Adipocyte (in vitro differentiated cells): ENCODE data around the gene PNMA8C.
A peak's percentile ranks its signal among the peaks of the same experiment; 100 is the strongest.
"Not testable (repeated sequence)": the region's sequence is repeated elsewhere in the genome, so short reads cannot be mapped to it uniquely, and the experiment has no call there.

Experiments
- DNase-seq: peaks from one replicate; pipeline ENCODE4 v3.0.0-alpha.2; 2015; ENCODE audit warnings: low read depth
- H3K27me3 ChIP-seq: replicated peaks from 2 replicates; pipeline ENCODE4 v1.7.0; 2013; ENCODE audit warnings: mild to moderate bottlenecking, low read length, moderate library complexity; ENCODE audit not compliant: control insufficient read depth, insufficient read depth
- H3K36me3 ChIP-seq: 2 replicates; pipeline ENCODE4 v1.7.0; 2013; ENCODE audit warnings: low read length, mild to moderate bottlenecking, moderate library complexity; ENCODE audit not compliant: control insufficient read depth, insufficient read depth, severe bottlenecking
- H3K4me1 ChIP-seq: 2 replicates; pipeline ENCODE4 v1.7.0; 2013; ENCODE audit warnings: mild to moderate bottlenecking, low read length, moderate library complexity; ENCODE audit not compliant: control insufficient read depth, insufficient read depth
- H3K4me3 ChIP-seq: 2 replicates; pipeline ENCODE4 v1.7.0; 2013; ENCODE audit warnings: mild to moderate bottlenecking, low read length, moderate library complexity
- H3K9ac ChIP-seq: 2 replicates; pipeline ENCODE4 v1.7.0; 2013; ENCODE audit warnings: mild to moderate bottlenecking, low read length, moderate library complexity
- H3K9me3 ChIP-seq: 2 replicates; pipeline ENCODE4 v1.7.0; 2013; ENCODE audit warnings: mild to moderate bottlenecking, low read length, moderate library complexity; ENCODE audit not compliant: control insufficient read depth

PNMA8C gene

DNA sequence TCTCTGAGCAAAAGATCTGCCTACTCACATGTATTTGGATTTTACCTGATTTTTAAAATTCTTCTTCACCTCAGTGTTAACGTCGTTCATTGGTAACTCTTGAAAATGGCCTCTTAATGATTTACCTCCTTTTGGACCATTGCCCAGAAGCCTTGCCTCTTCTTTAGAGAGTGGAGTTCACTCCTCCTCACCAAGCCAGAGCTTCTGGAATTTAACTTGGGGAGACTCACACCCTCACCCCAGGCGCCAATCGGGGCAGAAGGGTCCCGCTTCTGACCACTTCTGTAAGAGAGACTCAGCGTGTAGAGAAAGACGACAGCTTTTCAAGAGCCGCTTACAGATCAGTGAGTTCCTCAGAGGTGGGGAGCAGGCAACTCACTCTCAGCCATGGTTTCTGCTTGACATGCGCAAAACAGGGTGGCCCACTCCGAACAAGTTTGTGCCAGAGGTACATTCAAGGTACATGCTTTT, 2.7 kb downstream of the PNMA8C start:
- H3K27me3 ChIP-seq, result peaks cover 9% of the 10 kb centered on the region
- no peaks in the 10 kb centered on the region for H3K36me3 ChIP-seq
- no peaks in the 10 kb centered on the region for H3K9me3 ChIP-seq
- no peak for DNase-seq
- peaks cover 10% of the 10 kb centered on the region for H3K4me1 ChIP-seq
- H3K9ac ChIP-seq, result peak overlapping the region; percentile 86
- peak overlapping the region; percentile 86 for H3K4me3 ChIP-seq

DNA sequence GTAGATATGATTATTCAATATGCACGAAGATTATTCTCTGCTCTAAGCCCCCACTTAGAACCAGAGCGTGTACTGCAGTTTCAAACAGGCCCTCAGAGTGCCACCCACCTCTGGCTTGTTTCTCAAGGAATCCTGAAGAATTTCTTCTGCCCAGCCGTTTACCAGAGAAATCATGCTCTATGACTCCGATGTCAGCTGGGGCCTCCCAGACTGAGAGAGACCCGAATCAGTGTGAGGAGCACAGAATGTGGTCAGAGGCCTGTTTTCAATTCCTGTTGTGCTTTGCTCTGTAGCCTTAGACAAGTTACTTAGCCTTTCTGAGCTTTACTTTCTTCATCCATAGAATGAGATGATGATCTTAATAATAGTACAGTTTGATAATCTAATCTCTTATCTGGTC, 5.5 kb downstream of the PNMA8C start:
- DNase-seq, result no peak

DNA sequence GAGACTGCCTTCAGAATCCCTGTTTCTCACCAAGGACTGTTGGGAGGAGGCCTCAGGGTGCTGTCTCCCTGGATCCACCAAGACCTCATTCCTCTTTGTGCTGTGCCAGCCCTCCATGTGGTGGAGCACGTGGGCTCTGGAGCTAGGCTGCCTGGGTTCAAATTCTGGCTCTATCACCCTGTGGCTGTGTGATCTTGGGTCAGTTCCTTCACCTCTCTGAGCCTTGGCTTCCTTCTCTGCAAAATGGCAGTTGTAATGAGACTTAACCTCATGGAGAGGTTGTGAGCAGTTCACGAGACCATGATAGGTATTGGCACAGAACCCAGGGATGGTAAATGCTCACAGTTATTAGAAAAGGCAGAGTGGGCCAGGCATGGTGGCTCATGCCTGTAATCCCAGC, 6.4 kb downstream of the PNMA8C start:
- peaks cover 6% of the 10 kb centered on the region for H3K4me1 ChIP-seq
- H3K9ac ChIP-seq, result no peak overlapping the region
- no peaks in the 10 kb centered on the region for H3K27me3 ChIP-seq
- H3K9me3 ChIP-seq, result no peaks in the 10 kb centered on the region
- no peak overlapping the region for H3K4me3 ChIP-seq
- H3K36me3 ChIP-seq, result no peaks in the 10 kb centered on the region
- DNase-seq, result no peak

More for the DNA sequence above, 5.5 kb downstream of the PNMA8C start:
- no peaks in the 10 kb centered on the region for H3K27me3 ChIP-seq
- H3K4me3 ChIP-seq, result no peak overlapping the region
- no peaks in the 10 kb centered on the region for H3K36me3 ChIP-seq
- H3K4me1 ChIP-seq, result peaks cover 6% of the 10 kb centered on the region
- H3K9me3 ChIP-seq, result no peaks in the 10 kb centered on the region
- no peak overlapping the region for H3K9ac ChIP-seq

DNA sequence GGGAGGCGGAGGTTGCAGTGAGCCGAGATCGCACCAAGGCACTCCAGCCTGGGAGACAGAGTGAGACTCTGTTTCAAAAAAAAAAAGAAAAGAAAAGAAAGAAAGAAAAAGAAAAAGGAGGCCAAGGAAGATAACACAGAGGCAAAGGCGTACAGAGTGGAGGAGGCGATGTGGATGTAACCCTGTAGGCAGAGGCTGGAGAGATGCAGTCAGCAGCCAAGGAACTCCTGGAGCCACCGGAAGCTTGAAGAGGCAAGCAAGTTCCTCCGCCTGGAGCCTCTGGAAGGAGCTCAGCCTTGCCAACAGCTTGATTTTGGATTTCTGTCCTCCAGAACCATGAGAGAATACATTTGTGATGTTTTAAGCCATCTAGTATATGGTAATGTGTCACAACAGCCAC, 8.7 kb downstream of the PNMA8C start:
- Histone ChIP-seq H3K9me3 (no peaks in the 10 kb centered on the region), H3K27me3 (no peaks in the 10 kb centered on the region), H3K9ac (no peak overlapping the region), H3K4me3 (no peak overlapping the region), H3K36me3 (no peaks in the 10 kb centered on the region), H3K4me1 (peaks cover 4% of the 10 kb centered on the region)
- DNase-seq, result no peak

DNA sequence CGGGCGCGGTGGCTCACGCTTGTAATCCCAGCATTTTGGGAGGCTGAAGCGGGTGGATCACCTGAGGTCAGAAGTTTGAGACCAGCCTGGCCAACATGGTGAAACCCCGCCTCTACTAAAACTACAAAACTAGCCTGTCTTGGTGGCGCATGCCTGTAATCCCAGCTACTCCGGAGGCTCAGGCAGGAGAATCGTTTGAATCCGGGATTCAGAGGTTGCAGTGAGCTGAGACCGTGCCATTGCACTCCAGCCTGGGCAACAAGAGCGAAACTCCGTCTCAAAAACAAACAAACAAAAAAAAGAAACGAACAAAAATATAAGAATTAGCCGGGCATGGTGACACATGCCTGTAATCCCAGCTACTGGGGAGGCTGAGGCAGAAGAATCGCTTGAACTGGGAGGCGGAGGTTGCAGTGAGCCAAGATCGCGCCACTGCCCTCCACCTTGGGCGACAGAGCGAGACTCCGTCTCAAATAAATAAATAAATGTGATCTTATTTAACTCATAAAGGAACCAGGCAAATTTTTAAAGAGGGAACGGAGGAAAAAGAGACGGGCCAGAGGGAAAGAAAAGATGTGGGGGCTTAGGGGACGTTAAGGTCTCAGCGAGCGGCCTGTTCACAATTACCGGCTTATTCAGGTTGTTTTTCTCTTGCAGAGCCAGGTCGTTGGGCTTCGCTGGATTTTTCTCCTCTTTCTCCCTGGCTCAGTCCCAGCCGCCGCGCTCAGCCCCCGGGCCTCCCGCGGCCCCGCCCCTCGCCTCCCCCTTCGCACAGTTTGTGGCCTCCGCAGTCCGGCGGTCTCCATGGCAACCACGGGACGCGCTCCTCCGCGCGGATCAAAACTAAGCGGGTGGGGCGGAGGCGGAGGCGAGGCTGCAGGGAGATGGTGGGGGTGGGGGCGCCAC, 12.7 kb downstream of the PNMA8C start:
- Histone ChIP-seq H3K4me1 (peaks cover 15% of the 10 kb centered on the region), H3K9ac (peak overlapping the region; percentile 84), H3K4me3 (peak overlapping the region; percentile 83)
- peak; percentile 96 for DNase-seq
- H3K9me3 ChIP-seq, H3K27me3 ChIP-seq, H3K36me3 ChIP-seq: not testable (repeated sequence)

DNA sequence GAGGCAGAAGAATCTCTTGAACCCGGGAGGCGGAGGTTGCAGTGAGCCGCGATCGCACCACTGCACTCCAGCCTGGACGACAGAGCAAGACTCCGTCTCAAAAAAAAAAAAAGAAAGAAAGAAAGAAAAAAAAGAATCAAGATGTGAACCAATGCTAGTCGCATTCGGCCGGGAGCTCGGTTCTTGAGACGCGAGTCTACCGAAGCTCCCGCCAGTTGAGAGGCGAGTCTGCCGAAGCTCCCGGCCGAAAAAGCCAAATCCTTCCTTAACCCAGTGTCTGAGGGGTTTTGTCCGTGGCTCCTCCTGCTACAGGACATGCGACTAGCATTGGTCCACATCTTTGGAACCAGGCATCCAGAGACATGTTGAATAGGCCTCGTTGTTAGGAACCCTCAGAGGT, 13.8 kb downstream of the PNMA8C start:
- not testable (repeated sequence) for H3K36me3 ChIP-seq

DNA sequence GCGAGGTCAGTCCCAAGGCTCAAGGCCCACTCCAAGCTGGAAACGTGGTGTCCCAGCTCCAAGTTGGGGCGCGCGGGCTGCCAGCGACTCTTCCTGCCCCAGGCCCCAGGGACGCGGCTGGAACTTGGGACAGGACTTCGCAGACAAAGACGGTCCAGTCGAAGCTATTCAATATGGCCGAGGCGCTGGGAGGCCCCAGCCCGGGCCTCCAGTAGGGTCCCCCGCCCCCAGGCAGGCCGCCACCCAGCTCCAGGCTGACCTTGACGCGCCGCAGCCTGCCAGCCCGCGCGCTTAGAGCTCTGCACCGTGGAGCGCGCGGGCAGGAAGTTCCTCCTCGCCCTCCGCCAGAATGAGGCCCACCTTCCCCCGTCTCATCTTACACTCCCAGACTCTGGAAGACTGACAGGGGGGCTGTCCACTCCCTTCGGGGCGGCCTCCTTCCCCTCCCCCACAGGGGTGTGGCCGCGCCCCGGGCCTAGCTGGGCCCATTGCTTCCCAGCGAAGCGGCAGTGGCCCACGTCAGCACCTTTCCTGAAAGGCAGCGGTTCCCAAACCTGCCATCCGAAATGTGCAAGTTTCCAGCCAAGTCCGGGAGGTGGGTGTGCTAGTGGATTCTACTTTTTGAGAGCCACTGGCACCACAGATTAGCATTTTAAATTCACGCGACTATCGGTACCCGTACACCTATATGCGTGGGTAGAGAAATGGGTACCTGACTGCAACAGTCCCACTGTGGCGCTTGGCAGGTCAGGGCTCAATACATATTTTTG, 15.3 kb downstream of the PNMA8C start, which contains the start of gene CCDC8:
Gene CCDC8, minus strand, starts transcription at position 303 of the 770 bp plus-strand sequence. CDS start 754 bp downstream, outside the sequence.
- peak; percentile 90 for DNase-seq
- Histone ChIP-seq H3K4me3 (peak within 1 kb of the TSS; percentile 81), H3K9me3 (no peaks in the 10 kb centered on the region), H3K9ac (peak within 1 kb of the TSS; percentile 85), H3K4me1 (peaks cover 20% of the 10 kb centered on the region), H3K36me3 (no peaks in the 10 kb centered on the region), H3K27me3 (peaks cover 9% of the 10 kb centered on the region)

More for the DNA sequence above, 13.8 kb downstream of the PNMA8C start:
- DNase-seq, H3K4me3 ChIP-seq, H3K27me3 ChIP-seq, H3K9ac ChIP-seq, H3K9me3 ChIP-seq: not testable (repeated sequence)
- H3K4me1 ChIP-seq, result peaks cover 17% of the 10 kb centered on the region

DNA sequence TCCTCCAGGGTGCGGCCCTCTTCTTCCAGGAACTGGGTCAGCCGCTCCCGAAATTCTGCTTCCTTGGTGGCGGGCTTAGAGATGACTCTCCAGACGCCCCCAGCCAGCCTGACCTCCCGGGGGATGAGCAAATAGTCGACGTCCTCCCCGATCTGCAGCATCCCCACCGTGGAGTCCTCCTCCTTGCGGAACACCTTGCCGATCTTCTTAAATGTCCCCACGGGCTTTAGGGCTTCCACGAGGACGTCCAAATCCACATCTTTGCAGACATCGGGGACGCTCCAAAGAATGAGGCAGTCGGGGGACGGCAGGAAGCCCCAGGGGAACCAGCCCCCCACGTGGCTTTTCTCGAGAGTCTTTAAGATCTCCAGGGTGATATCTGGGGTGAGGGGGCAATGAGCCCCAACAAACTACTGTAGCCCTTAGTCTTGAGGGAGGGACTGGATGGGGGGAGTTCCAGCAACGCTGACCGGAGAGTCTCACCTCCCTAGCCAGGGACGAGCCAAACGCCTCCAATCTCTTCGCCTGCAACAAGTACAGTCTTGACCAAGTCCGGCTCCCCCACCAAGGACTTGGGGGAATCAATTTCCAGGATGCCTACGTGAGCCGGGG, 16.0 kb downstream of the PNMA8C start:
- Histone ChIP-seq H3K9me3 (no peaks in the 10 kb centered on the region), H3K9ac (peak overlapping the region; percentile 85), H3K4me3 (peak overlapping the region; percentile 81), H3K36me3 (no peaks in the 10 kb centered on the region), H3K27me3 (peaks cover 9% of the 10 kb centered on the region), H3K4me1 (peaks cover 22% of the 10 kb centered on the region)
- no peak for DNase-seq

DNA sequence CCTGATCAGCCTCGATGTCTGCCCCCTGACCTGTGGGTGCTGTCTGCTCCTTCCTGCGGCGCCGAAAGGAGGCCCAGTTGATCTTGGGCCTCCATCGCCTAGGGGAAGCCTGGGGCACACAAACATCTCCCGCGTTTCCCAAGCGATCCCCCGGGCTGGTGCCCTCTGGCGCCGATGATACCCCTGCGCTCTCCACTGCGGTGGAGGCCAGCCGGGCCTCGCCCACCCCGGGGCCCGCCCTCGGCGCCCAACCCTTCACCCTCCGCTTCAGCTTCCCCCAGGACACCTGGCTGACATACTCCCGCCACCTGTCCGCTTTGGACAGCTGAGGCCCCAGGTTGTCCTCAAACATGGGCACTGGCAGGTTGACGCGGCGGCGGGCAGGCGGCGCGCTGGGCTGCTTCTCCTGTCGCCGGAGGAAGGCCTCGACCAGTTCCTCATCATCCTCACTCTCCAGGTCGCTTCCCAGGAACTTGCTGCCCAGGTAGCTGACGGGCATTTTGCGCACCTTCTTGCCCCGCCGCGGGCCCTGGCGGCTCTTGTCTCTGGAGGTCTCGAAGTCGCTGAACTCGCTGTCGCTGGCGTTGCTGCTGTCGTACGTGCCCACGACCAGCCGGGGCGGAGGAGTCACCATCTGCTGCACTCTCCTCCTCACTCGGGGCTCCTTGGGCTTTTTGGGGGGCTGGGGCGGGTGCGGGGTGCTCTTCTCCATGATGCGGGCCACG, 16.6 kb downstream of the PNMA8C start:
- Histone ChIP-seq H3K4me1 (peaks cover 22% of the 10 kb centered on the region), H3K36me3 (no peaks in the 10 kb centered on the region), H3K27me3 (peaks cover 12% of the 10 kb centered on the region), H3K4me3 (peak overlapping the region; percentile 81), H3K9ac (peak overlapping the region; percentile 85), H3K9me3 (no peaks in the 10 kb centered on the region)
- no peak for DNase-seq

DNA sequence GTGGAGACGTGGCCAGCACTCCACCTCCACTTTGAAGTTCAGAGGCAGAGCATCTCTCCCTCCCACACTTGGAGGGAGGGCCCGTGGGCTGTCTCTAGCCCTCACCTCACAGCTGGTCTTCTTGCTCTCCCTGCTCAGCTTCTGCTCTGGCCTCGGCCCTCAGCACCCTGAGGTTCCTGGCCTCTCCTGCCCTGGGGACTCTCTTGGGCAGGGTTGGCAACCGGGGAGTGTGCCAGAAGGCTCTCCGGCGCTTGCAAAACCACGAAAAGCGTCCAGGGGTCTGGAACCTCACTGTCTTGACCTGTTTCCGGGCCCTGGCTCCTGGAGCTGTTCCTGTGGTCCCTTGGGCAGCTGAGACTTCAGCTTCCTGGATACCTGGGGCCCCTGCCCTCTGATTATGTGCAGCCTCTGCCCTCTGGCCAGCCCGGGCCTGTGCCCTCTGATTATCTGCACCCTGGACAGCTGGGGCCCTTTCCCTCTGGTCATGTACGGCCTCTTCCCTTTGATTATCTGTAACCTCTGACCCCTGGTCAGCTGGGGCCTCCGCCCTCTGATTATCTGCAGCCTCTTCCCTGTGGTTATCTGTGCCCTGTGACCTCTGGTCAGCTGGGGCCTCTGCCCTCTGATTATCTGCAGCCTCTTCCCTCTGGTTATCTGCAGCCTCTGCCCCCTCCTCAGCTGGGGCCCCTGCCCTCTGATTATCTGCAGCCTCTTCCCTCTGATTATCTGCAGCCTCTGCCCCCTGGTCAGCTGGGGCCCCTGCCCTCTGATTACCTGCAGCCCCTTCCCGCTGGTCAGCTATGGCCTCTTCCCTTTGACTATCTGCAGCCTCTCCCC, 17.4 kb downstream of the PNMA8C start:
- Histone ChIP-seq H3K4me1 (peaks cover 22% of the 10 kb centered on the region), H3K27me3 (peaks cover 16% of the 10 kb centered on the region), H3K9me3 (no peaks in the 10 kb centered on the region), H3K36me3 (no peaks in the 10 kb centered on the region), H3K4me3 (peak overlapping the region; percentile 81), H3K9ac (peak overlapping the region; percentile 85)
- DNase-seq, result no peak
